HepG2 (cell line): ENCODE results near the gene DTYMK. TPM values are rescaled to one million over a fixed set of nuclear protein-coding genes. Genes with fewer than 3 reads are reported as not detected.

Experiments used
- ATAC-seq: fragments of 200-7000 bp; cut with Tn5 transposase; 3 replicates; pipeline ENCODE4 v1.9.1; 2020; ENCODE audit warnings: mild to moderate bottlenecking, moderate library complexity
- BruUV-seq: library from RNA; stranded (reverse); fragments of 400-500 nt; replicated peaks from 2 replicates; lab custom pipeline; 2021; lab: Mats Ljungman, UMichigan
- CTCF ChIA-PET: fragments of 300-600 bp; formaldehyde crosslinking; extraction: SDS; loops from one replicate; lab custom pipeline; 2021; ENCODE audit warnings: low total read pairs, inconsistent platforms, low intra/inter-chr PET ratio; lab: Yijun Ruan, JAX
- POLR2A ChIA-PET: fragments of 350-600 bp; sonication (Branson Sonifier 250); formaldehyde crosslinking; loops from one replicate; lab custom pipeline; 2020; ENCODE audit warnings: antibody characterized with exemption, inconsistent platforms; lab: Yijun Ruan, JAX
- DNase-seq: peaks from one replicate; pipeline ENCODE4 v3.0.0-alpha.2; 2015; ENCODE audit warnings: low spot score
- FAIRE-seq: peaks from 3 replicates; lab custom pipeline; 2011; peaks lifted over from hg19 to GRCh38; lab: Jason Lieb, UNC
- H2AFZ ChIP-seq: one replicate; pipeline ENCODE4 v1.6.1; 2011; ENCODE audit warnings: low read length, inconsistent platforms
- H3K27ac ChIP-seq: fragments of 300-600 bp; 3 replicates; pipeline ENCODE4 v1.8.0; 2011; ENCODE audit warnings: mixed run types, mild to moderate bottlenecking, mixed read lengths, low read length, inconsistent platforms; ENCODE audit not compliant: insufficient read depth; ENCODE audit errors: extremely low read length
- H3K27me3 ChIP-seq, 2 experiments: fragments of 200-600 bp in 1 of 2; 2 replicates in 1 of 2; 3 replicates in 1 of 2; pipeline versions ENCODE4 v1.6.0 to v1.8.0; 2011; ENCODE audit warnings: low read length in 2 of 2, mild to moderate bottlenecking in 2 of 2, moderate library complexity in 2 of 2, inconsistent platforms in 1 of 2; ENCODE audit not compliant: insufficient read depth in 2 of 2, control insufficient read depth in 1 of 2
- H3K36me3 ChIP-seq, 2 experiments: fragments of 200-600 bp in 1 of 2; replicated peaks in 1 of 2; 2 replicates in 1 of 2; 3 replicates in 1 of 2; pipeline versions ENCODE4 v1.5.1 to v1.8.0; 2011; ENCODE audit warnings: low read length in 2 of 2, inconsistent platforms in 1 of 2; ENCODE audit not compliant: insufficient read depth in 2 of 2, control insufficient read depth in 1 of 2
- H3K4me1 ChIP-seq: 2 replicates; pipeline ENCODE4 v1.5.1; 2012; ENCODE audit warnings: low read length, inconsistent platforms; ENCODE audit not compliant: insufficient read depth
- H3K4me2 ChIP-seq: 2 replicates; pipeline ENCODE4 v1.6.0; 2011; ENCODE audit warnings: low read depth, low read length, inconsistent platforms
- H3K4me3 ChIP-seq, 3 experiments: fragments of 200-600 bp in 1 of 3; sonication (generic), shearing (Covaris generic) in 1 of 3; replicated peaks in 1 of 3; 2 replicates each; pipeline ENCODE4 v1.5.1; 2011 to 2016; ENCODE audit warnings: low read length in 3 of 3, inconsistent platforms in 2 of 3, low read depth in 2 of 3, mild to moderate bottlenecking in 2 of 3, control low read depth in 1 of 3, mixed read lengths in 1 of 3; ENCODE audit not compliant: insufficient read depth in 1 of 3
- H3K79me2 ChIP-seq: one replicate; pipeline ENCODE4 v1.6.1; 2011; ENCODE audit warnings: low read length, inconsistent platforms; ENCODE audit not compliant: insufficient read depth
- H3K9ac ChIP-seq: 2 replicates; pipeline ENCODE4 v1.6.0; 2011; ENCODE audit warnings: mild to moderate bottlenecking, low read depth, low read length, inconsistent platforms; ENCODE audit not compliant: insufficient read depth
- H3K9me3 ChIP-seq: 2 replicates; pipeline ENCODE4 v1.5.1; 2012; ENCODE audit warnings: mild to moderate bottlenecking, low read length
- H4K20me1 ChIP-seq: 2 replicates; pipeline ENCODE4 v1.6.0; 2011; ENCODE audit warnings: inconsistent platforms, mild to moderate bottlenecking, low read length, moderate library complexity; ENCODE audit not compliant: insufficient read depth
- ARNT2 ChIP-seq: sonication (generic); formaldehyde crosslinking; IDR thresholded peaks from 2 replicates; pipeline ENCODE4 v1.8.0; 2022; ENCODE audit warnings: mild to moderate bottlenecking, low read depth, missing genetic modification reagents, moderate library complexity
- ELF3 ChIP-seq: IDR thresholded peaks from 2 replicates; pipeline ENCODE4 v1.6.1; 2016; ENCODE audit warnings: missing genetic modification reagents, missing compliant biosample characterization
- ETV5 ChIP-seq: IDR thresholded peaks from 2 replicates; pipeline ENCODE4 v1.6.1; 2018; ENCODE audit warnings: missing biosample characterization, missing genetic modification reagents, inconsistent platforms, borderline replicate concordance
- FUBP1 ChIP-seq: sonication (generic); formaldehyde crosslinking; IDR thresholded peaks from 2 replicates; pipeline ENCODE4 v1.5.1; 2020; ENCODE audit warnings: missing genetic modification reagents, mild to moderate bottlenecking, borderline replicate concordance
- HOXA9 ChIP-seq: sonication (generic); formaldehyde crosslinking; IDR thresholded peaks from 2 replicates; pipeline ENCODE4 v1.8.1; 2022; ENCODE audit warnings: missing genetic modification reagents, mild to moderate bottlenecking, moderate library complexity, borderline replicate concordance
- MED8 ChIP-seq: sonication (generic); formaldehyde crosslinking; IDR thresholded peaks from 2 replicates; pipeline ENCODE4 v1.8.1; 2023; ENCODE audit warnings: mild to moderate bottlenecking, missing genetic modification reagents; ENCODE audit not compliant: insufficient replicate concordance
- RBM39 ChIP-seq: fragments of 200-400 bp; formaldehyde crosslinking; IDR thresholded peaks from one replicate; pipeline ENCODE4 v1.6.1; 2018; ENCODE audit warnings: antibody characterized with exemption, mild to moderate bottlenecking, low read depth, low read length; ENCODE audit not compliant: poor library complexity, severe bottlenecking
- SNRNP70 ChIP-seq: fragments of 200-400 bp; formaldehyde crosslinking; IDR thresholded peaks from 2 replicates; pipeline ENCODE4 v1.6.1; 2017; ENCODE audit warnings: mild to moderate bottlenecking, low read depth, low read length, moderate library complexity
- U2AF1 ChIP-seq: fragments of 200-400 bp; formaldehyde crosslinking; optimal IDR thresholded peaks from 2 replicates; pipeline ENCODE3; 2017; ENCODE audit warnings: mild to moderate bottlenecking, low read depth, low read length
- ZNF691 ChIP-seq: sonication (generic); formaldehyde crosslinking; IDR thresholded peaks from 2 replicates; pipeline ENCODE4 v1.4.0; 2020; ENCODE audit warnings: missing genetic modification reagents, low read depth, mild to moderate bottlenecking, borderline replicate concordance
- WGBS: methylation state at CpG from one replicate; pipeline ENCODE4 v1.1.6; 2017; ENCODE audit warnings: low lambda C conversion rate; 5-methylcytosine and 5-hydroxymethylcytosine counted together
- in situ Hi-C: cut with HindIII; loops from 2 replicates; pipeline ENCODE4 v1.10.0; 2017; ENCODE audit warnings: low pct_unique_long_range_greater_than_20kb; ENCODE audit not compliant: extremely low pct_ligation_motif_present
- intact Hi-C: fragments of 100-400 bp; cut with micrococcal nuclease; formaldehyde crosslinking; loops from one replicate; pipeline ENCODE4 v1.10.0; 2022; ENCODE audit not compliant: unreplicated experiment
- polyA plus RNA-seq, 8 experiments: library from polyadenylated mRNA; depleted of rRNA in 3 of 8; stranded (reverse) in 7 of 8; unstranded in 1 of 8; fragments of >200 nt; fragmentation: Illumina TruSeq in 4 of 8; extraction: Trizol in 4 of 8; gene quantifications; 2 replicates each; pipeline versions ENCODE4 v1.2.1 to v1.2.3, GENCODE V29; 2011 to 2016; ENCODE audit warnings: low read depth in 4 of 8, missing spikeins in 1 of 8, mixed read lengths in 1 of 8; ENCODE audit not compliant: insufficient read depth in 1 of 8
- total RNA-seq, 5 experiments: library from RNA; depleted of rRNA; stranded (reverse); fragments of >200 nt; fragmentation: Illumina TruSeq; extraction: Trizol; gene quantifications; 2 replicates each; pipeline ENCODE4 v1.2.3, GENCODE V29; 2016; ENCODE audit warnings: low read depth in 1 of 5

Gene DTYMK
- total and polyA plus RNA-seq, 2 of the 13 experiments (the other 11 are each of a cell fraction or from before 2014, with no cell fraction given): 57.5 to 134 TPM

- no peak for ATAC-seq
- in situ Hi-C loops: loop anchor here (5.0 kb wide), 1 partner anchor 103 kb away; no protein-coding TSS in a partner anchor
Observed at GRCh38 chr2:241655516-241656189, 31.0 kb downstream of the DTYMK start.

More at GRCh38 chr2:241655516-241656189, 31.0 kb downstream of the DTYMK start:
- BruUV-seq: no TSS peak
- ChIA-PET POLR2A (no interaction called here), CTCF (no interaction called here)
- no peak for DNase-seq
- no peak overlapping the region for H2AFZ ChIP-seq
- WGBS: 97% methylated on average over 17 of the region's 17 CpGs
- no peak overlapping the region for H3K9ac ChIP-seq
- H4K20me1 ChIP-seq: no peaks in the 10 kb centered on the region; the same call in 1 of the 2 replicates
- H3K4me2 ChIP-seq: no peak overlapping the region
- no peaks in the 10 kb centered on the region for H3K27me3 ChIP-seq
- no peak for FAIRE-seq
- H3K79me2 ChIP-seq: peaks cover 27% of the 10 kb centered on the region
- peaks cover 17% of the 10 kb centered on the region for H3K4me1 ChIP-seq
- peaks cover 41 to 78% of the 10 kb centered on the region in 2 experiments for H3K36me3 ChIP-seq
- no peak overlapping the region for H3K27ac ChIP-seq
- intact Hi-C loops: no loop called here
- no peak for TF ChIP-seq U2AF1
- no peak for TF ChIP-seq SNRNP70
- TF ChIP-seq RBM39: no peak
- no peak for TF ChIP-seq ETV5 (CRISPR knock-in tag)
- TF ChIP-seq MED8 (CRISPR knock-in tag): no peak
- no peak for TF ChIP-seq FUBP1 (CRISPR knock-in tag)
- TF ChIP-seq ARNT2 (CRISPR knock-in tag): no peak
- no peak for TF ChIP-seq HOXA9 (CRISPR knock-in tag)
- no peak for TF ChIP-seq ZNF691 (CRISPR knock-in tag)
- no peak for TF ChIP-seq ELF3 (CRISPR knock-in tag)
- TF ChIP-seq, all 625 proteins: peak for 0
- Histone ChIP-seq H3K4me3 (no peak overlapping the region), H3K9me3 (no peaks in the 10 kb centered on the region)
